ENCODE results near the gene CLDN18. TPM values are rescaled to one million over a fixed set of nuclear protein-coding genes. Genes with fewer than 3 reads are reported as not detected.

The CLDN18 gene
- not detected for total RNA-seq
- long read RNA-seq, donor 1, result 0 reads
- long read RNA-seq, donor 2, result 0 reads

DNA sequence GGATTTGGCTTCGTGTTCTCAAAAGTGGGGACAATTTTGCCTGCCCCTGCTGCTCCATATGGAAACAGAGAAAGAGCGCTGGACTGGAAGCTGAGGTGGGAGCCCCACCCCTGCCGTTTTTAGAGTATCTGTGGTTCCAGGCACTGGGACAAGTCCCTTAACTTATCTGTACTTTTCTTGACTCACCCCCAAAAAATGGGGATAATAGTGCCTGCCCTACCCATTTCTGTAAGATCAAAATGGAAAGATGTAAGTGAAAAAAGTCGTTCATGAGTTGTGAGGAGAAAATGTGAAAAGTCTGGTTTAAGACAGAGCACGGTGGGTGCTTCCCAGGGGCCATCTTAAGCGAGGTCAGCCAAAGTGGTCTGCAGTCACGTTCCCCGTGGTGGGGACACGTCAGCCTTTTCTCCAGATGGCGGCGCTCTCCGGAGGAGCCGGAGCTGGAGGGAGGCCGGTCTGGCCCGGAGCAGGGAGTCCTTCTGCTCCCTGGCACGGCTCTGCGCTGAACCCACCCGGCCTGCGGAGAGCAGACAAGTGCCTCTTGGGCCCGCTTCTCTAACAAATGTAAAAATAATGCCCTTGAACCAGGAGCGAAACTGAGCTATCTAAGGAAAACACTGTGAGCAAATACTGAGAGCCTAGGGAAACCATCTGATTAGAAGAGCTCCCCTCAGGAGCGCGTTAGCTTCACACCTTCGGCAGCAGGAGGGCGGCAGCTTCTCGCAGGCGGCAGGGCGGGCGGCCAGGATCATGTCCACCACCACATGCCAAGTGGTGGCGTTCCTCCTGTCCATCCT is at the start of gene CLDN18:
CLDN18 (plus strand) TSS at position 690 of the 797 bp plus-strand sequence; CDS start at position 751, 61 bp downstream.
- intact Hi-C loops (cut with DNase I), result no loop called here
- DNase-seq (ENCODE audit: low spot score), result no peak

DNA sequence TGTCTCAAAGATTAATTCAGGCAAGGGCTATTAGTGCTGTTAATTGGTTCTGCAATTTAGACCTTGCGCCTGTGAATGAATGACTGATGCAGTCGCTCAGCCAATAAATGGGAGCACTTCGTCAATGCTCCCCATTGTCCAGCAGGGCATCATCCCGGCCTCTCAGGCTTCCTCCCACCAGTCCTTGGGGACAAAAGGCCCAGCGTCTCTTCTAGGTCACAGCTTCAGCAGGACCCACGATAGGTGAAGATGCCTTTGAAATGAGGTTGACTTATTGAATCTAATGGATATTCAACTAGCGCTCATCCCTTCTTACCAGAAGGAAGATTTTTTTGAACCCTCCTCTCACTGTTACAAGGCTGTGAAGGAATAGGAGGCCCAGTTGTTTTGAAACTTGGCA is 47.7 kb upstream of the CLDN18 start:
- intact Hi-C loops (cut with DNase I), result no loop called here
- no peak for DNase-seq (ENCODE audit: low spot score)

GRCh38 chr3:137963463-137963862 is 46.5 kb upstream of the CLDN18 start:
- no peak for DNase-seq (ENCODE audit: low spot score)
- intact Hi-C loops (cut with DNase I), result no loop called here

- intact Hi-C loops (cut with DNase I), result no loop called here
- peak; percentile 91 for DNase-seq (ENCODE audit: low spot score)
Observed at GRCh38 chr3:137970914-137971831, 38.8 kb upstream of the CLDN18 start.

- DNase-seq (ENCODE audit: low spot score), result no peak
- intact Hi-C loops (cut with DNase I), result no loop called here
Observed at GRCh38 chr3:137972396-137972795, 37.6 kb upstream of the CLDN18 start.

- DNase-seq (ENCODE audit: low spot score), result no peak
- intact Hi-C loops (cut with DNase I), result no loop called here
Observed at GRCh38 chr3:137978328-137978727, 31.6 kb upstream of the CLDN18 start.

- DNase-seq (ENCODE audit: low spot score), result no peak
- intact Hi-C loops (cut with DNase I), result no loop called here
Observed at GRCh38 chr3:137987723-137988122, 22.2 kb upstream of the CLDN18 start.

GRCh38 chr3:137988152-137988551 is 21.8 kb upstream of the CLDN18 start:
- intact Hi-C loops (cut with DNase I), result no loop called here
- DNase-seq (ENCODE audit: low spot score), result no peak

DNA sequence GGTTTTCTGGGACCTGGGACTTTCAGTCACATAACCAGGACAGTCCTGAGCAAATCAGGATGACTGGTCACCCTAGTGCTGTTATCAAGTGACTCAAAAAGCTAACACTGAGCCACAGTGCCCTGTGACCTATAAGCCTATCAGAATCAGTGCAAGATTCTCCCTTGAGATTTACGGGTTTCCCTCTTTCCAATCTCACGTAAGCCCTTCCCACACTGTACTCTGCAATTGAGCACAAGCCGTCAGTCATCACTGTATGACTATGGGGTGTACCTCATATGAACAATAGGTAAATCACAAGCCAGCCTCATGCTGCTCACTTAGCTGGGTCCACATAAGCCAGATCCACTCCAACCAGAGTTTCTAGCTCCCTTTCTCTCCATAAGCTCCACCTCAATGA is 21.0 kb upstream of the CLDN18 start:
- intact Hi-C loops (cut with DNase I), result no loop called here
- no peak for DNase-seq (ENCODE audit: low spot score)

- intact Hi-C loops (cut with DNase I), result loop anchor here in 1 of 2 donors (2.0 kb wide), 1 partner anchor 70 kb away; no protein-coding TSS in a partner anchor
- no peak for DNase-seq (ENCODE audit: low spot score)
Observed at GRCh38 chr3:137990427-137990826, 19.5 kb upstream of the CLDN18 start.

DNA sequence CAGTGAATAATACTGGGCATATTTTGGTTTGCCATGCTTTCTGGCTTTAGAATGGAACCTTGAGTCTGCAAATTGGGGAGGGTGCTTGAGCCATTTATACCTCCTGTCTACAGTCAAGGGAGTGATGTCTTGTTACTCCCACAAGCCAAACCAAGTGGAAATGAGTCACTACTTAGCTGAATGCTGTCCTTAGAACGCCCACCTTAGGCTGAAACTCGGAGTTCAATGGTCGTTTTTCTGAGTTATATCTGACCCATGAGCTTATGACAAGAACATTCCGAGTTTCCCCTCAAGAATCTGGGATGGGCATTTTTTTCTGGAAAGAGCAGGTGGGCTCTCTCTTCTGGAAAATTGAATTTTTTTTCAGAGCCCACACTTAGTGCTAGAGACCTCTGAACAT is 17.4 kb upstream of the CLDN18 start:
- DNase-seq (ENCODE audit: low spot score), result no peak
- intact Hi-C loops (cut with DNase I), result no loop called here

DNA sequence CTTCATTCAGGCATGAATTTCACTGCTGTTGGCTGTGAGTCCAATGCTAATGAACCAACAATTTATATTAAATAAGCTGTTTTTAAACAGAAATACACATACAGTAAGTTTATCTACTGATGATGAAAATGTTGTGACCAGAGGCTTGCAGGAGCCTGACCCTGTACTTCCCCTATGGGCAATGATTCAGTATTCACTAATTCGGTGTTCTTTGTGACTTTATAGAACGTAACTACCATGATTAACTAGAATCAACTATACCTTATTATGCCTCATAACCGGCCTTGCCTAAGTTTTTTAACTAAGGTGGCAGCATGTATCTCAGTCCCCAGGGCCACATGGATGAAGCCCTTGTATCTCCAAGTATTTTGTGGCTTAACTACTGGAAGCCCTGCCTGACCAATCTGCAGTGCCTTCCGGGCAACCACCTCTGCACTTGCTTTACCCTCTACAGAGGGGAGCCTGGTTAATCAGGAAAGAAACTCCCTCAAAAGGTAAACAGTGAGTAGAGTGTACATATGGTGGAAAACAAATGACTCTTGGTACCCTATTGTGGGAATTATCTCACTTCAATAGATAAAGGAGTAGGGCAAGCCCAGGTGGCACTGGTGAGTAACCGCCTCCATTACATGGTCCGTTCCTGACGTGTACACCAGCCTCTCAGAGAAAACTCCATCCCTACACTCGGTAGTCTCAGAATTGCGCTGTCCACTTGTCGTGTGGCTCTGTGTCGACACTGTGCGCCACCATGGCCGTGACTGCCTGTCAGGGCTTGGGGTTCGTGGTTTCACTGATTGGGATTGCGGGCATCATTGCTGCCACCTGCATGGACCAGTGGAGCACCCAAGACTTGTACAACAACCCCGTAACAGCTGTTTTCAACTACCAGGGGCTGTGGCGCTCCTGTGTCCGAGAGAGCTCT is 11.6 kb upstream of the CLDN18 start:
- intact Hi-C loops (cut with DNase I), result no loop called here
- no peak for DNase-seq (ENCODE audit: low spot score)

DNA sequence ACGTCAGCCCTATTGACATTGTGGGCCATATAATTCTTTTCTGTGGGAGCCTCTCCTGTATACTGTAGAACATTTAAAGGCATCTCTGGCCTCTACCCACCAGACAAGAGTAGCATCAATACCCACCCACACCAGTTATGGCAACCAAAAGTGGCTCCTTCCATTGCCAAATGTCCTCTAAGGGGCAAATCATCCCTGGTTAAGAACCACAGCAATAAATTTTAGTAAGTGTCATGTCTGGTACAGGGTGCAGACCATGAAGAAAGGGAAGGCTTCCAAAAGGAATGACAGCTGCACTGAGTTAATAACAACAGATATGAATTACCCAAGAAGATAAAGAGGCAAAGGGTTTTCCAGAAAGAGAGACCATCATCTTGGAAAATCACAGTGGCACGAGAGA is 6.9 kb upstream of the CLDN18 start:
- no peak for DNase-seq (ENCODE audit: low spot score)
- intact Hi-C loops (cut with DNase I), result no loop called here

DNA sequence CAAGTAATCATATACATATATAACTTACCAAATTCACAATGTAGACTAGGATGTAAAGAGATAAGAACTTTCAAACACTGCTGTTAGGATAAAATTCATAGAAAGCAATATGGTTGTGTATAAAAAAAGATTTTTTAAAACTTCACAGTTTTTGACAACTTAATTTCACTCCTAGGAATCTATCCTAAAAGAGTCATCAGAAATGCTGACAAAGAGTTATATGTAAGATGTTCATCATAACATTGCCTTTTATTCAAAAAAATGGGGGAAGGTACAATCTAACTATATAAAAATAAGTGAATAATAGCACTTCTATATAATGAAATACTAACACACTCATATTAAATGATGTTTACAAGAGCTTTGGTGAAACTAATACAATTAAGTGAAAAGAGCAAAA is 4.3 kb upstream of the CLDN18 start:
- intact Hi-C loops (cut with DNase I), result no loop called here
- no peak for DNase-seq (ENCODE audit: low spot score)

DNA sequence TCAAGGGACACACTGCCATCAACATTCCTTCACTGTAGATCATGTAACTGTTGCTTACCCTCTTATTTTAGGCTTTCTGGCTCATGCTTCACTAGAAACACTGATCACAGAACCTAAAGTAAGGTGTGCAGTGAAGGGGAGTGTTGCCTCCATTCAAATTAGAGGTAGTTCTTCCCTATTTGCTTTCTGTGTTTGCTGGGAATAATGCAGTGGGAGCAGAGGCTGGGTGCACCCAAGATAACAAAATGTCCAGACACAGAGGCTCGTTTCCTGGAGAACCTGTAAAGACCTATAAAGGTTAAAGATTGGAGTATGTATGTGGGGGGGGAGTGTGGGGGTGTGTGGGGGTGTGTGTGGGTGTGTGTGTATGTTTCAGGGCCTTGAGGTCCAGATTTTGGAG is 2.1 kb upstream of the CLDN18 start:
- intact Hi-C loops (cut with DNase I), result no loop called here
- no peak for DNase-seq (ENCODE audit: low spot score)

DNA sequence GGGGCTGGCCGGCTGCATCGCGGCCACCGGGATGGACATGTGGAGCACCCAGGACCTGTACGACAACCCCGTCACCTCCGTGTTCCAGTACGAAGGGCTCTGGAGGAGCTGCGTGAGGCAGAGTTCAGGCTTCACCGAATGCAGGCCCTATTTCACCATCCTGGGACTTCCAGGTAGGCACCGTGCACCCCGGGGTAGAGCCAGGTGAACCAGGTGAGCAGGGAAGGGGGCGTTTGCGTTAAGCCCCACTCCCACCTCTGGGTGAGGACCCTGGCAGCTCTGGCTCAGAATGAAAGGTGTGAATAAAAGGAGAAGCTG is 267 bp downstream of the CLDN18 start:
- no peak for DNase-seq (ENCODE audit: low spot score)
- intact Hi-C loops (cut with DNase I), result no loop called here

- intact Hi-C loops (cut with DNase I), result no loop called here
- no peak for DNase-seq (ENCODE audit: low spot score)
Observed at GRCh38 chr3:138011722-138012121, 1.8 kb downstream of the CLDN18 start.

GRCh38 chr3:138012526-138012925 is 2.6 kb downstream of the CLDN18 start:
- DNase-seq (ENCODE audit: low spot score), result no peak
- intact Hi-C loops (cut with DNase I), result no loop called here

- no peak for DNase-seq (ENCODE audit: low spot score)
- intact Hi-C loops (cut with DNase I), result no loop called here
Observed at GRCh38 chr3:138016065-138016464, 6.1 kb downstream of the CLDN18 start.

All from posterior vena cava (tissue), 2 donors.